ENCODE measurements around the gene IFT88.

DNA sequence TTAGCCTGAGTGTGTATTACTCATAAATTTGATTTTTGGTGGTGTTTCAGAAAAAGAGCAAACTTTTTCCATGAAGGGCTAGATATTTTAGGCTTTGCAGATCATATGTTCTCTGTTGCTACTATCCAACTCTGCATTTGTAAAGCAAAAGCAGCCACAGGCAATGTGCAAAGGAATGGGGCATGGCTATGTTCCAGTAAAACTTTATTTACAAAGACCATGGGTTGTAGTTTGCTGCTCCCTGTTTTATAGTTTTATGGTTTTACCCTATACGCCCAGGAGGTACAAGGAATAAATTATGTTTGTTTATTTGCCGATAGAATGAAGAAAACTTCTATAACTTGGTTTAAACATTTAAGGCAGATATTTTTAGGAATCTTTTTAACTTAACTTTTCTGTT, 23.6 kb downstream of the IFT88 start:
- TF ChIP-seq, protein P1, sequence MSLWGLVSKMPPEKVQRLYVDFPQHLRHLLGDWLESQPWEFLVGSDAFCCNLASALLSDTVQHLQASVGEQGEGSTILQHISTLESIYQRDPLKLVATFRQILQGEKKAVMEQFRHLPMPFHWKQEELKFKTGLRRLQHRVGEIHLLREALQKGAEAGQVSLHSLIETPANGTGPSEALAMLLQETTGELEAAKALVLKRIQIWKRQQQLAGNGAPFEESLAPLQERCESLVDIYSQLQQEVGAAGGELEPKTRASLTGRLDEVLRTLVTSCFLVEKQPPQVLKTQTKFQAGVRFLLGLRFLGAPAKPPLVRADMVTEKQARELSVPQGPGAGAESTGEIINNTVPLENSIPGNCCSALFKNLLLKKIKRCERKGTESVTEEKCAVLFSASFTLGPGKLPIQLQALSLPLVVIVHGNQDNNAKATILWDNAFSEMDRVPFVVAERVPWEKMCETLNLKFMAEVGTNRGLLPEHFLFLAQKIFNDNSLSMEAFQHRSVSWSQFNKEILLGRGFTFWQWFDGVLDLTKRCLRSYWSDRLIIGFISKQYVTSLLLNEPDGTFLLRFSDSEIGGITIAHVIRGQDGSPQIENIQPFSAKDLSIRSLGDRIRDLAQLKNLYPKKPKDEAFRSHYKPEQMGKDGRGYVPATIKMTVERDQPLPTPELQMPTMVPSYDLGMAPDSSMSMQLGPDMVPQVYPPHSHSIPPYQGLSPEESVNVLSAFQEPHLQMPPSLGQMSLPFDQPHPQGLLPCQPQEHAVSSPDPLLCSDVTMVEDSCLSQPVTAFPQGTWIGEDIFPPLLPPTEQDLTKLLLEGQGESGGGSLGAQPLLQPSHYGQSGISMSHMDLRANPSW (CRISPR knock-in tag; IDR thresholded peaks at IDR 0.05): no peak
- TF ChIP-seq MXI1 (IDR thresholded peaks at IDR 0.05; ENCODE audit: low read depth, low read length): no peak

Data from K562 (cell line).